GM04504 (cell line): ENCODE results near the gene TMEM175.

ENCODE experiments used
- DNase-seq: peaks from one replicate; pipeline ENCODE4 v3.0.0-alpha.2; 2012; ENCODE audit warnings: low read depth

The TMEM175 gene

GRCh38 chr4:1004071-1004418, 71.8 kb downstream of the TMEM175 start:
- DNase-seq = no peak

GRCh38 chr4:1004557-1005485, 72.6 kb downstream of the TMEM175 start:
- no peak for DNase-seq

- no peak for DNase-seq
These were observed 74.6 kb downstream of the TMEM175 start for GRCh38 chr4:1006856-1007255.
